ENCODE data around the gene PREP.

Gene PREP

DNA sequence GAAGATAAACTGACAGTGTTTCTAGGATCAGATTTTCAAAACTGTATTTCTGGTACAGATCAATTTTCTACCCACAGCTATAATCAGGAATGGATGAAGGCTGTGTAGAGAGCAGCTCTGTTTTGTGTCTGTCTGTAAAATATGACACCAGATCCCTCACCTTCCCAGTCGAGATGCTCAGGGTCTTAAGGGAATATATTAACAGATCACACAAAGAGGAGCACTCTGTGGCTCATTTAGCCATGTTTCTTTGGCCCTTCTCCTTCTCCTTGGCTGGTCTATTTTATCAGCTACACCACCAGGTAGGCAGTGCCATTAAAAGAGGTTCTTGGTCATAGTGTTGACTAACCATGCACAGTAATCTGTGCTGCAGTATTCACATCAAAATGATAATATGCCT lies 82.6 kb downstream of the PREP start:
- DNase-seq (ENCODE audit: insufficient read length, low spot score) (no peak), FAIRE-seq (no peak)
- TF ChIP-seq POU2F2 (IDR thresholded peaks at IDR 0.05; ENCODE audit: low read depth, low read length) (no peak), POLR2A (IDR thresholded peaks at IDR 0.05; ENCODE audit: low read depth, low read length) (no peak), POLR2AphosphoS5 (IDR thresholded peaks at IDR 0.05; ENCODE audit: low read depth, low read length) (no peak), PAX5 (IDR thresholded peaks at IDR 0.05; ENCODE audit: insufficient read depth, low read length, severe bottlenecking) (no peak), SPI1 (IDR thresholded peaks at IDR 0.05; ENCODE audit: low read depth, low read length) (no peak), TAF1 (IDR thresholded peaks at IDR 0.05; ENCODE audit: low read depth, low read length) (no peak)

DNA sequence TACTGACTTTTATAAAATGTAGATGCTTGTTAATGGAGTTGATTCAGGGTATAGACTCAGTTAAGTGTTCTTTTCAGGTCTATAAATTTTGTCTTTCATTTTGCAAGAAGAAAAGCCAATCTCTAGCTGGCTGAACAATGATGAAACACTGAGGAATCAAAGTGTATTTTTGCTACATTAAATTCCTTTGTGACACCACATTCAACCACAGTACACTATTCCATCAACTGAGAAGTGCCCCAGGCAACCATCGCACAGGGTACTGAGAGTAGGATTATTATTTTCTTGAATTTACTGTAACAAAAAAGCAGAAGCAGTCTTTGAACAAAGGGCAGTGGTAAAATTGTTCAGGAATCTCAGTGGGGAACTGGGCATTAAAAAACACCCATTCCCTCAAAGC lies 83.6 kb downstream of the PREP start:
- TF ChIP-seq PAX5 (IDR thresholded peaks at IDR 0.05; ENCODE audit: insufficient read depth, low read length, severe bottlenecking) (no peak), SPI1 (IDR thresholded peaks at IDR 0.05; ENCODE audit: low read depth, low read length) (no peak), POU2F2 (IDR thresholded peaks at IDR 0.05; ENCODE audit: low read depth, low read length) (no peak), TAF1 (IDR thresholded peaks at IDR 0.05; ENCODE audit: low read depth, low read length) (no peak), POLR2A (IDR thresholded peaks at IDR 0.05; ENCODE audit: low read depth, low read length) (no peak), POLR2AphosphoS5 (IDR thresholded peaks at IDR 0.05; ENCODE audit: low read depth, low read length) (no peak)
- DNase-seq (ENCODE audit: insufficient read length, low spot score) (no peak), FAIRE-seq (no peak)

DNA sequence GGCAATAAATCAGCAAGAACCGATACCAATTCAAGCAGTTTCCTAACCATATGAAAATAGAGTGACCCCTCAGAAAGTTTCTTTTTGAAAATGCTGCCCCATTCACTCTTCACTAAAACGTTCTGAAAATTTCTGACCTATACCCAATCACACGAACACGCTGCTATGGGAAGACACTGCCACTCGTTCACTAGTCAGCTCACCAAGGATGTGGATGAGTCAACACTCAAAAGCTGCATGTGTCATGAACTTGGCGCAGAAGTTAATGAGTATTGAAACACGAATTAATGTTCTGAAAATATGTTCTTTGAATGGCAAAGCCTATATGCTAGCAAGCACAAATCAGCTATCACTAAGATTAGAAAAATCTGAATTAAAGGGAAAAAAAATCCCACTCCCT lies 84.2 kb downstream of the PREP start:
- TF ChIP-seq SPI1 (IDR thresholded peaks at IDR 0.05; ENCODE audit: low read depth, low read length) (no peak), PAX5 (IDR thresholded peaks at IDR 0.05; ENCODE audit: insufficient read depth, low read length, severe bottlenecking) (no peak), TAF1 (IDR thresholded peaks at IDR 0.05; ENCODE audit: low read depth, low read length) (no peak), POLR2A (IDR thresholded peaks at IDR 0.05; ENCODE audit: low read depth, low read length) (no peak), POU2F2 (IDR thresholded peaks at IDR 0.05; ENCODE audit: low read depth, low read length) (no peak), POLR2AphosphoS5 (IDR thresholded peaks at IDR 0.05; ENCODE audit: low read depth, low read length) (no peak)
- FAIRE-seq (no peak), DNase-seq (ENCODE audit: insufficient read length, low spot score) (no peak)

DNA sequence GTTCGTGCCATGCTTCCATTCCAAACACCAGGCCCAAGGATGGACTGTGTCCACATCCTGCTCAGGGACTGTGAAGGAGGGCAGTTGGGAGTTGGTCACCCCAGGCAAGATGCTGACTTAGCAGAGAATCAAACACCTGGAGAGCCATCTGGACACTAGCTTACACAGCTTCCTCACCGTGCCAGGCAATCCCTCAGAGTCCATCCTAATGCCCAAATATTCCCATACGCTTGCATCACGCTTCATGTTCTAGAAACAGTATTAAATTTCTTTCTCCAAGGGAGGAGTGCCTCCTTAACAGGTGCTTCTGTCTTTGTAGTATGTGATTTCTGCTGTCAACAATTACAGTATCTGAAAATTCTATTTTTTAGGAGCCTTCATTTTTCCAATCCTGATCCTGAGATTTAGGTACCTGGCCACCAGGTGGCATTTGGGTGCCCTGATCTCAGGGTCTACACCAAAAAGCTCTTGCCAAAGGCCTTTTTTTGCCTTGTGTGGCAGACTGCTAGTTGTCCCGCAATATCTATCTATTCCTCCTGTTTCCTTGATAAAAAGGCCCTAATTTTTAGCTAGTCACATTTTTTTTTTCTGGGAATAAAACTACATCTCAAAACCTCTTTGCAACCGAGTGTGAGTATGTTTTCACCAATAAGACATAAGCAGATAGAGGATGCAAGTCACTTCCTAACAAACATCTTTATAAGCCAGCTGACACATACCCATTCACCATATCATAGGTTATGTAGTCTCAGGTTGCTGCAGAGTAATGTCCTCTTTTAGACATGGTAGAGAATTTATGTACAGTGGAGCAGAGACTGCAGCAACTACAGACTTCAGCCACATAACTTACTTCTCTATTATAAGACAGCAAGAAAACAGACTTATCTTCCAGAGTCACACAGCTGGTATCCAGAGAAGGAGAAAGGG lies 85.0 kb downstream of the PREP start:
- no peak for FAIRE-seq
- no peak for DNase-seq (ENCODE audit: insufficient read length, low spot score)
- no peak for TF ChIP-seq POLR2A (IDR thresholded peaks at IDR 0.05; ENCODE audit: low read depth, low read length)
- TF ChIP-seq PAX5 (IDR thresholded peaks at IDR 0.05; ENCODE audit: insufficient read depth, low read length, severe bottlenecking) = no peak
- no peak for TF ChIP-seq POLR2AphosphoS5 (IDR thresholded peaks at IDR 0.05; ENCODE audit: low read depth, low read length)
- TF ChIP-seq POU2F2 (IDR thresholded peaks at IDR 0.05; ENCODE audit: low read depth, low read length) = no peak
- no peak for TF ChIP-seq SPI1 (IDR thresholded peaks at IDR 0.05; ENCODE audit: low read depth, low read length)
- TF ChIP-seq TAF1 (IDR thresholded peaks at IDR 0.05; ENCODE audit: low read depth, low read length) = no peak

DNA sequence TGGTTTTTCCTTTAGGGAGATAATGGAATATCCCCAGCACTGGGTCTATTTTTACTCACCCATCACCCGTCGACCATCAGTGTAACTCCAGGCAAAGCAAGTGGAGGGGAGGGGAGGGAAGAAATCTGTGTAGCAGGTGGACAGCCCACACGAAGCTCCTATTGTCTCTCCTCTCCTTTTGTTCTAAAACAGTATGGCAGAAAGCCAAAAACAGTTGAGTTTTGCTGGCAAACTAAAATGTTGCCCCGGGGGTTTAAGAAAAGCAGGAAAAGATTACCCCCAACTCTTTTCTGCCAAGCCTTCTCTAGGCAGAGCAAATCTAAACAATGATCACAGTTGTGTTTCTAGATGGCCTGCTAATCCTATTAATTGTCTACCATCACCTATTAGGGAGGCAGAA lies 89.7 kb downstream of the PREP start:
- DNase-seq (ENCODE audit: insufficient read length, low spot score) = no peak
- TF ChIP-seq POLR2AphosphoS5 (IDR thresholded peaks at IDR 0.05; ENCODE audit: low read depth, low read length) (no peak), POU2F2 (IDR thresholded peaks at IDR 0.05; ENCODE audit: low read depth, low read length) (no peak), POLR2A (IDR thresholded peaks at IDR 0.05; ENCODE audit: low read depth, low read length) (no peak), PAX5 (IDR thresholded peaks at IDR 0.05; ENCODE audit: insufficient read depth, low read length, severe bottlenecking) (no peak), SPI1 (IDR thresholded peaks at IDR 0.05; ENCODE audit: low read depth, low read length) (no peak), TAF1 (IDR thresholded peaks at IDR 0.05; ENCODE audit: low read depth, low read length) (no peak)
- FAIRE-seq = no peak

DNA sequence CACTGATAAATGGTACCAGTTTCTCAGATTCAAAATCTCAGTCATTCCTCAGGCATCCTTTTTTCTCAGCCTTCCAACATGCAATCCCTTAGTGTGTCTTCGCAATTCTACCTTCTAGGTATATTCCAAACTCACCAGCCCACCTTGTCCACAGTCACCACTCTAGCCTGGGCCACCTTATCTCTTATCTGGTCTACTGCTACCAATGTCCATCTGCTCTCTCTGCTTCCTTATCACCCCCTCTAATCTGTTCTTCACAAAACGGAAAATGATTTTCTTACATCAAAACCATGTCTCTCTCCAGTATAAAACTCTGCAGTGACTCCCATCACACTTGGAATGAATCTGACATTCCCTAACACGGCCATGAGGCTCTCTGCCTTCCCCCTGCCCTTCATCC lies 91.9 kb downstream of the PREP start:
- TF ChIP-seq SPI1 (IDR thresholded peaks at IDR 0.05; ENCODE audit: low read depth, low read length) (no peak), PAX5 (IDR thresholded peaks at IDR 0.05; ENCODE audit: insufficient read depth, low read length, severe bottlenecking) (no peak), POLR2A (IDR thresholded peaks at IDR 0.05; ENCODE audit: low read depth, low read length) (no peak), TAF1 (IDR thresholded peaks at IDR 0.05; ENCODE audit: low read depth, low read length) (no peak), POLR2AphosphoS5 (IDR thresholded peaks at IDR 0.05; ENCODE audit: low read depth, low read length) (no peak), POU2F2 (IDR thresholded peaks at IDR 0.05; ENCODE audit: low read depth, low read length) (no peak)
- no peak for FAIRE-seq
- DNase-seq (ENCODE audit: insufficient read length, low spot score) = no peak

DNA sequence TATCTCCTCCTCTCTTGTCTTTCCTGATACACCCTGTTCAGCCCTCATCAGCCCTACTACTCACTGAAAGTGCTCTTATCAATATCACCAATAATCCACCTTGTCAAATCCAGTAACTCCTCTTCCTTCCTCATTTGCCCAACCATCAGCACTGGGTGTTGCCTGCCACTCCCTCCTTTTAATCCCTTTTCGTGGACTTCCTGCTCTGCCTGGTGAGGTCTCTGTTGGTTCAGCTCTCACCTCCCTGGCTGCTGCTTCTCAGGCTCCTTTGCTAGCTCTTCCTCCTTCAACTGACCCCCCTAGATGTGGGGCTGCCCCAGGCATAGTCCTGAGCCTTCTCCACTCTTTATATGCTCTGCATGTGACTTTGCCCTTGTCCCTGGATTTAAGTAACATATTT lies 92.5 kb downstream of the PREP start:
- no peak for TF ChIP-seq POU2F2 (IDR thresholded peaks at IDR 0.05; ENCODE audit: low read depth, low read length)
- no peak for TF ChIP-seq POLR2A (IDR thresholded peaks at IDR 0.05; ENCODE audit: low read depth, low read length)
- no peak for TF ChIP-seq SPI1 (IDR thresholded peaks at IDR 0.05; ENCODE audit: low read depth, low read length)
- no peak for TF ChIP-seq TAF1 (IDR thresholded peaks at IDR 0.05; ENCODE audit: low read depth, low read length)
- TF ChIP-seq PAX5 (IDR thresholded peaks at IDR 0.05; ENCODE audit: insufficient read depth, low read length, severe bottlenecking) = no peak
- no peak for TF ChIP-seq POLR2AphosphoS5 (IDR thresholded peaks at IDR 0.05; ENCODE audit: low read depth, low read length)
- no peak for DNase-seq (ENCODE audit: insufficient read length, low spot score)
- FAIRE-seq = no peak

DNA sequence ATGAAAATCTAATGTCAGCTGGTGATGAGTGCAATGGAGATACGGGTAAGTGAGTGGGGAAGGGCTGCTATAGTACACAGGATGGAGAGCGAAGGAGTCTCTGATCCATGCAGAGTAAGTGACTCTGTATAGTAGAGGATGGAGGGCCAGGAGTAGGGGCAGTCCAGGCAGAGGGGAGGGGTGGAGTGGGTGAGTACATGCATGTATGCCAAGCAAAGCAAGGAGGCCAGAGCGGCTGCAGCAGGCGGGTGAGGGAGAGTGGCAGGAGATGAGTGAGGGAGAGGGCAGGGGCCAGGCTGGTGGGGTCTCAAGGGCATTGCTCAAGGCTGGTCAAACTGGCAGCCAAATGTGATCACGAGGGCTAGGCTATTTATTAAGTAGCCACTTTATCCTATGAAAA lies 94.0 kb downstream of the PREP start:
- TF ChIP-seq POU2F2 (IDR thresholded peaks at IDR 0.05; ENCODE audit: low read depth, low read length) = no peak
- TF ChIP-seq POLR2A (IDR thresholded peaks at IDR 0.05; ENCODE audit: low read depth, low read length) = no peak
- TF ChIP-seq PAX5 (IDR thresholded peaks at IDR 0.05; ENCODE audit: insufficient read depth, low read length, severe bottlenecking) = no peak
- no peak for TF ChIP-seq SPI1 (IDR thresholded peaks at IDR 0.05; ENCODE audit: low read depth, low read length)
- no peak for FAIRE-seq
- DNase-seq (ENCODE audit: insufficient read length, low spot score) = no peak

DNA sequence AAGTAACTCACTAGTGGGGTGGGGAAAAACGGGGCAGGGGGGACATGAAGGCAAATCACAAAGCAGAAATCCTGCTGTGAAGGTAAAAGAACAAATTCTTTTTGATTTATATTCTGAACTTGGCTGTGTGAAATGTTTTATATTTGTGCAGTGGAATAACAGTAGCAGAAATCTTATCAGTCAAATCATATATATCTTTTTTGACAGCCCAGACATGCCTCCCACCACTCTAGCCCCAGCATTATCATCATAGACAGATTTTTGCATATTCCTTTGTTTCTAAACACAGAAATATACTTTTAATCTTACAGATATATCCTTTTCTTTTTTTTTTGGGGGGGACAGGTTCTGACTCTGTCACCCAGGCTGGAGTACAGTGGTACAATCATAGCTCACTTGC lies 97.4 kb downstream of the PREP start:
- no peak for TF ChIP-seq POU2F2 (IDR thresholded peaks at IDR 0.05; ENCODE audit: low read depth, low read length)
- TF ChIP-seq TAF1 (IDR thresholded peaks at IDR 0.05; ENCODE audit: low read depth, low read length) = no peak
- TF ChIP-seq SPI1 (IDR thresholded peaks at IDR 0.05; ENCODE audit: low read depth, low read length) = no peak
- no peak for TF ChIP-seq POLR2A (IDR thresholded peaks at IDR 0.05; ENCODE audit: low read depth, low read length)
- TF ChIP-seq POLR2AphosphoS5 (IDR thresholded peaks at IDR 0.05; ENCODE audit: low read depth, low read length) = no peak
- FAIRE-seq = no peak
- DNase-seq (ENCODE audit: insufficient read length, low spot score) = no peak
